ENCODE data around the gene TCEAL1.

GRCh38 chrX:103624111-103624510 is 4.7 kb upstream of the TCEAL1 start:
- TF ChIP-seq CTCF (IDR thresholded peaks at IDR 0.05) (no peak), POLR2A (IDR thresholded peaks at IDR 0.05) (no peak)
